SK-N-MC (cell line): ENCODE measurements around the gene TRPT1.

Source experiments
- EZH2 ChIP-seq: fragments of 200-600 bp; sonication (generic); IDR thresholded peaks from one replicate; pipeline ENCODE4 v1.6.1; 2017; ENCODE audit warnings: antibody characterized with exemption
- FOXP2 ChIP-seq: optimal IDR thresholded peaks from 2 replicates; pipeline ENCODE3; 2011; ENCODE audit warnings: mild to moderate bottlenecking, moderate library complexity; ENCODE audit not compliant: insufficient read depth; ENCODE audit errors: extremely low read length, control extremely low read depth
- POLR2AphosphoS5 ChIP-seq: IDR thresholded peaks from 2 replicates; pipeline ENCODE4 v1.6.1; 2012; ENCODE audit warnings: mild to moderate bottlenecking, low read depth, low read length, borderline replicate concordance

GRCh38 chr11:64259533-64260067 is 33.6 kb upstream of the TRPT1 start:
- TF ChIP-seq EZH2 (no peak), POLR2AphosphoS5 (no peak), FOXP2 (no peak)
